Measurements from ENCODE around the gene OR5B3.
A peak's percentile ranks its signal among the peaks of the same experiment; 100 is the strongest.
"Not testable (repeated sequence)": the region's sequence is repeated elsewhere in the genome, so short reads cannot be mapped to it uniquely, and the experiment has no call there.

Gene OR5B3

DNA sequence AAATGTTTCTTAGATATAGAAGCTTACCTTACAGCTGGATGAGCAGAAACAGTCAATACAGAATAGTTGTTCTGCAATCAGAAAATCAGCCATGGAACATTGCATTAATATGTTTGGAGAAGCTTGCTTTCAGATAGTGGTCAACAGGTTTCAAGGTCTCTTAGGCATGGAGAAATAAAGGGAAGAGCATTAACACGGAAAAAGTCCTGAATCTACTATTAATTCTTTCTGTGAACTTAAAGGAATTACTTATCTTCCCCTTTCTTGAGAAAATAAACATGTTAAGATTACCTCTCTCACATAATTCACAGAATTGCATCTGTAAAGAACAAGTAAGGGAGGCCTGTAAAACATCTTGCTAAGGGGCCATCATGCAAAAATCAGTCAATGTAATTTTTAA lies at the start of gene OR5B3:
Gene OR5B3, minus strand, starts transcription at position 101 of the 400 bp plus-strand sequence. CDS start 3,465 bp downstream, outside the sequence.
- no peak for DNase-seq (ENCODE audit: low spot score)

DNA sequence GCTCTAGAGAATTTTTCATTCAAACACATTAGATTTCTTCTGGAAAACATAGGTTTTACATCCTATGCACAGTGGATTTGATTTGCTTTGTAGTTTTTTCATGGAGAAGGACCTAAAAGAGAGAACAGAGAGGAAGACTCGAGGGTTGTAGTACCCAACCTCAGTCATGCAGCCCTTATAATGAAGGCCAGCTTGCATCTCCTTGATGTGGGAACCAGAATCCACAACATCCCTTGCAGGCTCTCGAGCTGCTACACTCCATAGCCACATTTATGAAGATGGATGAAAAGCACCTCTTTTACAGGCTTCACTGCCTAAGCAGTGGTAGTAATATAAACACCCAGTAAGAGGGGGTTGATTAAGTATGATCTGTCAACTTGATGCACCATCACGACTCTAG lies 44.9 kb upstream of the OR5B3 start:
- no peak for DNase-seq (ENCODE audit: low spot score)

DNA sequence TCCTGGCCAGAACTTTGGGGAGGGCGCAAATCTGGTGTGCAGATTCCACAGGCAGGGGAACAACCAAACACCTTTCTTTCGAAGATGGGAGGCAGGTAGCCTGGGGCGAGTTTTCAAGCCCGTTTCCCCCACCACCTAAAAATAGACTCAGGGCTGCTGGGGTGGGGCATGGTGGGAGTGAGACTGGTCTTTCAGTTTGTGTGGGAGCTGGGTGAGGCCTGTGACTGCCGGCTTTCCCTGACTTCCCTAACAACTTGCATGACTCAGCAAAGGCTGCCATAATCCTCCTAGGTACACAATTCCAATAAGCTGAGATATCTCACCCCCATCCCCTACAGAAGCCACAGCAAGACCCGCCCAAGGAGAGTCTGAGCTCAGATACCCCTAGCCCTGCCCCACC lies 39.6 kb upstream of the OR5B3 start:
- no peak for DNase-seq (ENCODE audit: low spot score)

DNA sequence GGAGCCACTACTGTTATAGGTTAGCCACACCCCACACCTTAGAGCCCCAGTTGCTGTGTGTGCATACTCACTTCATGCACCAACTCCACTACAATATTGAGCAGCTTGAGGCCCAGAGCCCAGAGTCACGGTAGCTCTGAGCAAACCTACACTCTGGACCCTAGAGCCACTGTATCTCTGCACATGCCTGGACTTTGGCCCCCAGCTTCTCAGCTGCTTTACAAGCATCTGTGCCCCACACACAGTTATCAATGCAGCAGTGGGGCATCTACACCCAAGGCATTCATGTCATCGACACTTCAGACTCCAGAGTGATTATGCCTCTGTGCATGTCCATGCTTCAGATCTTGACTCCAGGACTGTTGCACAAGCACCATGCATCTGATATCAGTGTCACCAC lies 37.6 kb upstream of the OR5B3 start:
- no peak for DNase-seq (ENCODE audit: low spot score)

DNA sequence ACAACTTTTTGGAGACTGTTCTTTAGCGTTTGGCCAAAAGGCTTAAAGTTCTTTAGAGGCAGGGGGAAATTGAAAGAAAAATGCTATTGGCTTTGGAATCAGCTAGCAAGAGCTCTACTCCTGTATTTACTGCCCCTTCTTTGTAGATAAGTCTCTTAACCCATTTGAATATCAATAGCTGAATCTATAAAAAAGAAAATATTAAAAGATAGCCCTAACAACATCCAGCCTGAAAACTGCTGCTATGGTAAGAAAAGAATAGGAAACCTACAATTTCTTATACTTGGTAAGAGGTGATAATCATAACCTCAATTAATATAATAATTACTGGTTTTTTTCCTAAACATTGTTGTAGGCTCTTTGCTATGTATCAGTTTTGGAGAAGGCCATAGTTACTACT lies 35.5 kb upstream of the OR5B3 start, which contains the start of gene OR5B12:
Gene OR5B12, minus strand, starts transcription at position 101 of the 400 bp plus-strand sequence. CDS start 2,085 bp downstream, outside the sequence.
- no peak for DNase-seq (ENCODE audit: low spot score)

DNA sequence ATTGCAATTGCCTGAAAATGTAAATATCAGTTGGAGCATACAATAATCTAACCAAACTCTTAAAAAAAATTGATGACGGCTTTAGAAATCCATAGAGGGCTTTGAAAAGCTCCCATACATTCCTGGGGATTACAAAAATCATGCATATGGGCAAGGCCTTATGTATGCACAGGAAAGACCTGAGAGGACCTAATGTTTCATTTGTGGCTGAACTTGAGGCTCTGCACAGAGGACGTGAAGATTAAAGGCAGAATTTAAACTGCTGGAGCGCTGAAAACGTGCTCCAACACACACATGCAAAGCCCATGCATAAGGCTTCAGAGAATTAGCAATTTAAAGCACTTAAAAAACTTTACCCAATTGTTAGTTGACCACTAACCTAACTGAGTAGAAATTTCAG lies 31.8 kb upstream of the OR5B3 start:
- no peak for DNase-seq (ENCODE audit: low spot score)

DNA sequence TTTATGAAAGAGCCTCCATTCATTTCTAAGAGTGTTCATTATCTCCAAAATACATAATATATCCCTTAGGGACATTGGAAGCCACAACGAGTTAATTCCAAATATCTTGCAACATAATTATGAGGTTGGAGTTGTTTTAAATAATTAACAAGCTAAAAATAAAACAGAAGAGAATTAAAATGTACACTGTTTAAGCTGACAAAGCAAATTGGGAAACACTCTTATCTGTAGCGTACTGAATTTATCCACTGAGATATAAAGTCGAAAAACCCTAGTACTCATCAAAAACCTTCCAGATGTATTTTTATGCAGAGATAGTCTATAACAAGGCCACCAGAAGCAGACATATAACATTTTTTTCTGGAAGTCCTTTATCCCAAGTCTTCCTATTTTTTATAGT lies 27.5 kb upstream of the OR5B3 start:
- no peak for DNase-seq (ENCODE audit: low spot score)

DNA sequence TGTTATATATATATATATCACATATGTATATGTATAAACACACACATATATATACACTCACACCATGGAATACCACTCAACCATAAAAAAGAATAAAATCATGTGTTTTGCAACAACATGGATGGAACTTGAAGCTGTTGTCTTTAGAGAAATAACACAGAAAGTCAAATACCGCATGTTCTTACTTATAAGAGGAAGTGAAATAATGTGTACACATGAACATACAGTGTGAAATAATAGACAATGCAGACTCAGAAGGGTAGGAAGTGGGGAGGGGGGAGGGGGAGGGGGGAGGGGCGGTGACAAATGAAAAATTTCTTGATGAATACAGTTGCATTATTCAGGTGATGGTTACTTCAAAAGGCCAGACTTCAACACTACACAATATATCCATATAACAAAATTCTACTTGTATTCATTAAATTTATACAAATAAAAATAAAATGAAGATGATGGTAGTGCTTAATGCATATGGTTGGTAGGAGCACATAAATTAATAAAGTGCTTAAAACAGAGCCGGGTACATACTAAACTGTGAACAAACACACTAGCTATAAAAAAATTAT lies 27.0 kb upstream of the OR5B3 start:
- DNase-seq (ENCODE audit: low spot score): no peak

DNA sequence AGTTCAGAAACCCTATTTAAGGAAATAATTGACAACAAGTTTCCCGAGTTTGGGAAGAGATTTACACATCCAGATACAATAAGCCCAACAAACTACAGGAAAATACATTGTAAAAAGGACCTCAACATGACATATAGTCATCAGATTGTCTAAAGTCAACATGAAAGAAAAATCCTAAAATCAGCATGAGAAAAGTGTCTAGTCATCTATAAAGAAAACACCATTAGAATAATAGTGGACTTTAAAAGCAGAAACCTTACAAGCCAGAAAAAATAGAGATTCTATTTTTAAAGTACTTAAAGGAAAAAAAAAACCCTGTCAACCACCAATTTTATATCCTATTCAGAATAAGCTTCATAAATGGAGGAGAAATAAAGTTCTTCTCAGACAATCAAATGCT lies 22.6 kb upstream of the OR5B3 start:
- DNase-seq (ENCODE audit: low spot score): no peak

DNA sequence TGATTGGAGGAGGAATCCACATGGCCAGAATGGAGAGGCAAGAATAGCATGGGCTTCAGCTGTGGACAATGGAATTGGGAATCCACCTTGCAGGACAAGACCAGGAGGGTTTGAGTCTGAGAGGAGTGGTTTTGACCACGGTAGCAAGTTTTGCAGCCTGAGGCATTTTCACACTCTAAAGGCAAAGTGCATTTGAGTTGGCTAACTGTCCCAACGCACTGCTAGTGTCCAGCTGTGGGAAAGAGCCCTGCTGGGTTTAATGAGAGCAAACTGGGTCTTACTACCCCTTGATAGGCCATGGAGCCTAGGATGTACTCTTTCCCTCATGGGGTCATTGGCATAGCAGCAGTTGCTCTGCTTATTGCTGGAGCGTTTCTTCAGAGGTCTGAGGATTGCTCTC lies 21.3 kb upstream of the OR5B3 start, which contains the start of gene OR5B2:
Gene OR5B2, minus strand, starts transcription at position 101 of the 400 bp plus-strand sequence. CDS start 4,860 bp downstream, outside the sequence.
- no peak for DNase-seq (ENCODE audit: low spot score)

DNA sequence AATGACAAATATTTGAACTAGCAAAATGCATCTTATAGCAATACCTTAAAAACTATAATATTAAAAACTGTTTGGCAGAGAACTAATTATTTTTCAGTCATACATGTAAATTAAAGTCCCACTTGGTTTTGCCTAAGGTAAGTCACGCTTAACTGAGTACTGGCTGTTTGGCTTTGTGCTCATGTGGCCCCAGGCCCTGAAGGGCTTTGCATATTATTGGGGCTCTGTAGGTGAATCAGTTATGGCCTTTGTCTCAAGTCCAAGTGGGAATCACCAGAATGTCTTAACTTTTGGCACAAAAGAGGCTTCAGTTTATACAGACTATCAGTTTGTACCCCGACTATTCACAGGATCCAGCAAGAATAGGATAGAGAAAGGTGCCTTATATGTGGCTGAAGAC lies 7.1 kb downstream of the OR5B3 start:
- DNase-seq (ENCODE audit: low spot score): not testable (repeated sequence)

DNA sequence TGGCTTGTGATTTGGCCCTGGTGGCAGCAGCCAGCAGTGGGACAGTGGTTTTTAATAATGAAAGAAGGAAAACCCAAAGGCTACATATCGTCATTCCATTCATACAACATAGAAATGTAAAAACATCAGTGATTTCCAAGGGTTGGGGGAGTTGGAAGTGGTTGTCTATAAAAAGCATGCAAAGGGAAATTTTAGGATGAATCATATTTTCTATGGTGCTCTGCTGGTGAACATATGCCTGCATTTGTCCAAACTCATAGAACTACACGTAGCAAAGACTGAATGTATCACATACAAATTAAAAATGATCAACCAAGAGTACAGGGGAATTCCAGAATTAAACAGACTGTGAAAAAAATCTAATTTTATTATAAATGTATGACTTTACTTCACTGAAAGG lies 11.1 kb downstream of the OR5B3 start:
- no peak for DNase-seq (ENCODE audit: low spot score)

DNA sequence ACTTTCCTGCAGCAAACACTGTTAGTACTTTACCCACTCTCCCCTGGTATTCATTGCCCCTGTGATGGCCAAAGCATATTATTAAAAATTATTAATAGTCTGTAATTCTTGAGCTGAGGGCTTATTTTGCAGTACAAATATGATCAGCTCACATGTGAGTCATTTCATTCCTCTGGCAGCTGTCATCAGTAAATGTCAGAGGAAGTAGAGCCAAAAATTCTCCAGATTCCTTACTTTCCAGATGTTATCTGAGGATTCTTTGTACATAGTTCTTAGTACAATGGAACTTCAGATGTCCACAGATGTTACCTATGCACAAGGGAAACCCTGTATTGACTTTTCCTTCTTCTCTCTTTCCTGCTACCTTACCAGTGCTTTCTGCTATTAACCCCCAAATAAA lies 12.5 kb downstream of the OR5B3 start:
- peak; percentile 70 for DNase-seq (ENCODE audit: low spot score)

DNA sequence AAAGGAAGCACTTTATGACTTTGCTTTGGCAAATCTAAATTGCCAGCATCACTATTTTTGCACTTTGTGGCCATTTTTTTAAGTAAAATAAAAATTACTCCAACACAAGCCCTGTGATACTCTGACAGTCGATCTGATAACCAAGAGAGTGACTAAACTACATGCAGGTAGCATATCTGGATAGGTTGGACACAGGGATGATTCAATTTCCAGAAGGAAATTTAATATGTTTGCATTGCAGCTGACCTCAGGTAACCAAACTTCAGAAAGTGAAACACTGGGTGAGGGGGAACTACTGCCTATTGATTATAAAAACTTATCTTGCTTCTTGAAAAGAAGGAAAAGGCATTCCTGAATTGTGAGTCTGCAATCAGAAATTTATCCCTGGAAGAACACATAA lies 13.9 kb downstream of the OR5B3 start:
- DNase-seq (ENCODE audit: low spot score): no peak

DNA sequence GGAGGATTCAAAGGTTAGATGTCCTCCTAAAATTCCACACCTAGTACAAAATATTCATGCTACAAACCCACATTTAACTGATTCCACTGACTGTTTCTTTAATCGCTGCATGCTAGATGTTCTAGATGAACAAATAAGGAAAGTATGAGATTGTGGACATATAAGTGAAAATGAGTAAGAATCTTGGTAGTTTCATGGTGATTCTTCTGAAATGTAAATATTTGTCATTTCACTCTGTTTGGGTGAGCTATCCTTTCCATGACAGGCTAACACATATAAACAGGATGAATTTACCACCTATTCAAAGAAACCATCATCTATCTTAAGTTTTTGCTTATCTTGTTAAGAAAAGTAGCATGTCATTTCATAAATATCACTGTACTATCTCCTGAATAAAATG lies 14.8 kb downstream of the OR5B3 start:
- DNase-seq (ENCODE audit: low spot score): no peak

DNA sequence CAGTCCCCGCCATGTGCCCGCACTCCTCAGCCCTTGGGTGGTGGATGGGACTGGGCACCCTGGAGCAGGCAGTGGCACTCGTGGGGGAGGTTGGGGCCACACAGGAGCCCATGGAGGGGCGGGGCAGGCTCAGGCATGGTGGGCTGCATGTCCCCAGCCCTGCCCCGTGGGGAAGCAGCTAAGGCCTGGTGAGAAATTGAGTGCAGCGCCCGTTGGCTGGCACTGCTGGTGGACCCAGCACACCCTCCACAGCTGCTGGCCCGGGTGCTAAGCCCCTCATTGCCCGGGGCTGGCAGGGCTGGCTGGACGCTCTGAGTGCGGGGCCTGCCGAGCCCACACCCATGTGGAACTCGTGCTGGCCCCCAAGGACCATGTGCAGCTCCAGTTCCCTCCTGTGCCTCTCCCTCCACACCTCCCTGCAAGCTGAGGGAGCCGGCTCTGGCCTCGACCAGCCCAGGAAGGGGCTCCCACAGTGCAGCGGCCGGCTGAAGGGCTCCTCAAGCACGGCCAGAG lies 16.1 kb downstream of the OR5B3 start:
- DNase-seq (ENCODE audit: low spot score): no peak

DNA sequence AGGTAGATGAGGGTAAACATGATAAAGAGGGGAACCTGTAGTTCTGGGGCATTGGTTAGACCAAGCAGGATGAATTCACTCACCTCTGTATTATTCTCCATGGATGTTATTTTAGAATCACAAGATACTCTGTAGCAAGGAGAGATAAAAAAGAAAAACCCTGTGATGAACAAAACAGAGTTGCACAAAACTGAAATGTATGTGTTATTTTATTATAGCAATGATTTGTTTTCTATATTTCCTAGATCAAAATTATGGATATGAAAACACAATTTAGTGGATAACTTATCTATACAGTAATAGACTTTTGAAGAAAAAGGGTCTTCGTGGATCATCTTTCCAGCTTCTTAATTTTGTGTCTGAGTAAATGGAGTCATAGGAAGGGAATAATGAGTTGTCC lies 47.7 kb downstream of the OR5B3 start, which contains the start of gene OR5B17:
Gene OR5B17, minus strand, starts transcription at position 101 of the 400 bp plus-strand sequence. Its CDS starts 0 bp downstream, at position 101.
- no peak for DNase-seq (ENCODE audit: low spot score)

DNA sequence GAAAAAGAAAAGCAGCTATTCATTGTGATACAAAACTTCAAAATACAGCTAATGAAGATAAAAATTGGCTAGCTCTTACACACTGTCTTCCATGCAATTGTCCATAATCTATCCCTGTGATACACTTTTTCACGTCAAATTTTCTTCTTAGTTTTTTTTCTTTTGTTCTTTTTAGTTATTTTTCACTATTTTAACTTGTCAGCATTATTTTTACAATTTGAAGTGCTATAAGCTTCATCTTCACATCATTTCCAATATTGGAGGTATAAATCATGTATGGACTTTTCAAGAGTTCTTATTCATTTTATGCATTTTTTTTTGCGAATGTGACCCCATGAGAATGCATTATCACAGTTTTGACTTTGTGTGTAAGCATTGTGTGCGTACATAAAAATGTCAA lies 51.9 kb downstream of the OR5B3 start:
- DNase-seq (ENCODE audit: low spot score): no peak
